ENCODE measurements around the gene BRIX1.
"Not testable (repeated sequence)": the region's sequence is repeated elsewhere in the genome, so short reads cannot be mapped to it uniquely, and the experiment has no call there.

The BRIX1 gene

DNA sequence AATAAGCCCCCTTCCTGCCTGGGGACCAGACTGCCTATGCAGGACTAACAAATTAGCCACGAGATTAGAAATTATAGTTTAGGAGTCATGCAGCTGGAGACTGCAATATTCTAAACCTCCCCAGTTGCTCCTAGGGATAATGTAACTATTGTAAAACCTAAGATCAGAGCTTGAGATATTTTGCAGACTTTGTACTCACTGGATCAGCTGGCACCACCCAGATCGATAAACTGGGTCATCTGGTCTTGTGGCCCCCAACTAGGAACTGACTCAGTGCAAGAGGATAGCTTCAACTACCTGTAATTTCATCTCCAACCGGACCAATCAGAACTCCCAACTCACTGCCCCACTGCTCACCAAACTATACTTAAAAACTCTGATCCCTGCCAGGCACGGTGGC is 52.0 kb downstream of the BRIX1 start:
- DNase-seq (ENCODE audit: low read depth): no peak

DNA sequence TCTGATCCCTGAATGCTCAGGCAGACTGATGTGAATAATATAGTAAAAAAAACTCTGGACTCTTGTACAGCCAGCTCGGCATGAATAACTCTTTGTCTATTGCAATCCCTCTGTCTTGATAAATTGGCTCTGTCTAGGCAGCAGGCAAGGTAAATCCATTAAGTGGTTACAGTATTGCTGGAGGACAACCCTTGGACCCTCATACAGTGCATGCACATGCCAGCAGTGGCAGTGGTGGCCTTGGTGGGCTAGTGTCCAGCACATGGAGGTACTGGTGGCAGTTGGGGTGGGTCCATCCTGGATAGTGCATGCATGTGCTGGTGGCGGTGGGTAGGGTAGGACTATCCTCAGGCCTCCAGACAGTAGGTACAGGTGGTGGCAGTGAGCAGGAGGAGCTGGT is 52.7 kb downstream of the BRIX1 start:
- no peak for DNase-seq (ENCODE audit: low read depth)

DNA sequence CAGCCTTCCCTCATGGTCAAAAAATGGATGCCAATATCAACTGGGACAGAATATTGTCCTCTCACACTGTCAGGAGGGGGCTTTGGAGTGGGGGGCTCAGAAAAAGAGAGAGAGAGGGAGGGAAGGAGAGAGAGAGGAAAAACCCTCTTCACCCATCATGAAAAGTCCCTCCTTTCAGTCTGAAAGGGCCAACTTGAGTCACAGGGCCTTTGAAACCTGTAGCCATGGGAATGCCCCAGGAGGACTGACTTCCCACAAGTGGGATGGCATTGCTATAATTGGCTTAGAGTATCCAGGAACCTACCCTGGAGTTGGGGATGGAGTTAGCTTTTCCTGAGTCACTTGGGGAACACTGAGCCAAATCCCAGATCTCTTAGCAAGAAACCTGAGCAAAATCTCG is 55.0 kb downstream of the BRIX1 start:
- no peak for DNase-seq (ENCODE audit: low read depth)

DNA sequence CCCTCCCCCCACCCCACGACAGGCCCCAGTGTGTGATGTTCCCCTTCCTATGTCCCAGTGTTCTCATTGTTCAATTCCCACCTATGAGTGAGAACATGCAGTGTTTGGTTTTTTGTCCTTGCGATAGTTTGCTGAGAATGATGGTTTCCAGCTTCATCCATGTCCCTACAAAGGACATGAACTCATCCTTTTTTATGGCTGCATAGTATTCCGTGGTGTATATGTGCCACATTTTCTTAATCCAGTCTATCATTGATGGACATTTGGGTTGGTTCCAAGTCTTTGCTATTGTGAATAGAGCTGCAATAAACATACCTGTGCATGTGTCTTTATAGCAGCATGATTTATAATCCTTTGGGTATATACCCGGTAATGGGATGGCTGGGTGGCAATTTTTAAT is 56.1 kb downstream of the BRIX1 start:
- DNase-seq (ENCODE audit: low read depth): not testable (repeated sequence)
